Liver (tissue), 3 donors: ENCODE data around the gene GTF2E1.

Experiments
- ATF3 ChIP-seq: IDR thresholded peaks from 2 replicates; pipeline ENCODE4 v1.6.1; 2016; ENCODE audit warnings: antibody characterized with exemption
- EGR1 ChIP-seq, 2 donors: IDR thresholded peaks; 2 replicates each; pipeline ENCODE4 v1.6.1; 2016 to 2018; ENCODE audit warnings: antibody characterized with exemption in 2 of 2, low read depth in 2 of 2
- FOXA1 ChIP-seq: IDR thresholded peaks from 2 replicates; pipeline ENCODE4 v1.6.1; 2016; ENCODE audit warnings: antibody characterized with exemption
- GABPA ChIP-seq, 2 donors: IDR thresholded peaks in 1 of 2; conservative IDR thresholded peaks in 1 of 2; 2 replicates each; pipeline ENCODE4 v1.6.1; 2016; ENCODE audit warnings: antibody characterized with exemption in 2 of 2, mild to moderate bottlenecking in 1 of 2, moderate library complexity in 1 of 2
- HNF4G ChIP-seq: IDR thresholded peaks from 2 replicates; pipeline ENCODE4 v1.6.1; 2016; ENCODE audit warnings: antibody characterized with exemption
- SP1 ChIP-seq: IDR thresholded peaks from 2 replicates; pipeline ENCODE4 v1.6.1; 2018; ENCODE audit warnings: antibody characterized with exemption, mild to moderate bottlenecking
- TAF1 ChIP-seq: conservative IDR thresholded peaks from 2 replicates; pipeline ENCODE4 v1.6.1; 2016; ENCODE audit warnings: antibody characterized with exemption, mild to moderate bottlenecking
- YY1 ChIP-seq: IDR thresholded peaks from 2 replicates; pipeline ENCODE4 v1.6.1; 2016; ENCODE audit warnings: antibody characterized with exemption, mild to moderate bottlenecking
- ZBTB33 ChIP-seq: IDR thresholded peaks from 2 replicates; pipeline ENCODE4 v1.6.1; 2016; ENCODE audit warnings: antibody characterized with exemption
- TF ChIP-seq, protein P1 (sequence below): fragments of 150-350 bp; IDR thresholded peaks from 2 replicates; pipeline ENCODE4 v1.5.1; 2017; ENCODE audit warnings: improper control_type of control experiment, low read depth, low read length; ENCODE audit not compliant: missing input control
- TF ChIP-seq, protein P2 (sequence below): IDR thresholded peaks from 2 replicates; pipeline ENCODE4 v1.6.1; 2016; ENCODE audit warnings: antibody characterized with exemption, mild to moderate bottlenecking
- TF ChIP-seq, protein P3 (sequence below): IDR thresholded peaks from 2 replicates; pipeline ENCODE4 v1.6.1; 2016; ENCODE audit warnings: antibody characterized with exemption
- donor health status: healthy.
- donor health status: healthy.

GRCh38 chr3:120767106-120767505, 24.6 kb downstream of the GTF2E1 start:
- TF ChIP-seq, protein P1, sequence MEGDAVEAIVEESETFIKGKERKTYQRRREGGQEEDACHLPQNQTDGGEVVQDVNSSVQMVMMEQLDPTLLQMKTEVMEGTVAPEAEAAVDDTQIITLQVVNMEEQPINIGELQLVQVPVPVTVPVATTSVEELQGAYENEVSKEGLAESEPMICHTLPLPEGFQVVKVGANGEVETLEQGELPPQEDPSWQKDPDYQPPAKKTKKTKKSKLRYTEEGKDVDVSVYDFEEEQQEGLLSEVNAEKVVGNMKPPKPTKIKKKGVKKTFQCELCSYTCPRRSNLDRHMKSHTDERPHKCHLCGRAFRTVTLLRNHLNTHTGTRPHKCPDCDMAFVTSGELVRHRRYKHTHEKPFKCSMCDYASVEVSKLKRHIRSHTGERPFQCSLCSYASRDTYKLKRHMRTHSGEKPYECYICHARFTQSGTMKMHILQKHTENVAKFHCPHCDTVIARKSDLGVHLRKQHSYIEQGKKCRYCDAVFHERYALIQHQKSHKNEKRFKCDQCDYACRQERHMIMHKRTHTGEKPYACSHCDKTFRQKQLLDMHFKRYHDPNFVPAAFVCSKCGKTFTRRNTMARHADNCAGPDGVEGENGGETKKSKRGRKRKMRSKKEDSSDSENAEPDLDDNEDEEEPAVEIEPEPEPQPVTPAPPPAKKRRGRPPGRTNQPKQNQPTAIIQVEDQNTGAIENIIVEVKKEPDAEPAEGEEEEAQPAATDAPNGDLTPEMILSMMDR = no peak
- no peak for TF ChIP-seq FOXA1
- no peak for TF ChIP-seq YY1
- no peak for TF ChIP-seq GABPA (IDR thresholded peaks at IDR 0.05 in 1 of 2, conservative IDR thresholded peaks at IDR 0.05 in 1 of 2)
- TF ChIP-seq EGR1 (IDR thresholded peaks at IDR 0.05; ENCODE audit: low read depth in 2 of 2) = no peak
- TF ChIP-seq, protein P2, sequence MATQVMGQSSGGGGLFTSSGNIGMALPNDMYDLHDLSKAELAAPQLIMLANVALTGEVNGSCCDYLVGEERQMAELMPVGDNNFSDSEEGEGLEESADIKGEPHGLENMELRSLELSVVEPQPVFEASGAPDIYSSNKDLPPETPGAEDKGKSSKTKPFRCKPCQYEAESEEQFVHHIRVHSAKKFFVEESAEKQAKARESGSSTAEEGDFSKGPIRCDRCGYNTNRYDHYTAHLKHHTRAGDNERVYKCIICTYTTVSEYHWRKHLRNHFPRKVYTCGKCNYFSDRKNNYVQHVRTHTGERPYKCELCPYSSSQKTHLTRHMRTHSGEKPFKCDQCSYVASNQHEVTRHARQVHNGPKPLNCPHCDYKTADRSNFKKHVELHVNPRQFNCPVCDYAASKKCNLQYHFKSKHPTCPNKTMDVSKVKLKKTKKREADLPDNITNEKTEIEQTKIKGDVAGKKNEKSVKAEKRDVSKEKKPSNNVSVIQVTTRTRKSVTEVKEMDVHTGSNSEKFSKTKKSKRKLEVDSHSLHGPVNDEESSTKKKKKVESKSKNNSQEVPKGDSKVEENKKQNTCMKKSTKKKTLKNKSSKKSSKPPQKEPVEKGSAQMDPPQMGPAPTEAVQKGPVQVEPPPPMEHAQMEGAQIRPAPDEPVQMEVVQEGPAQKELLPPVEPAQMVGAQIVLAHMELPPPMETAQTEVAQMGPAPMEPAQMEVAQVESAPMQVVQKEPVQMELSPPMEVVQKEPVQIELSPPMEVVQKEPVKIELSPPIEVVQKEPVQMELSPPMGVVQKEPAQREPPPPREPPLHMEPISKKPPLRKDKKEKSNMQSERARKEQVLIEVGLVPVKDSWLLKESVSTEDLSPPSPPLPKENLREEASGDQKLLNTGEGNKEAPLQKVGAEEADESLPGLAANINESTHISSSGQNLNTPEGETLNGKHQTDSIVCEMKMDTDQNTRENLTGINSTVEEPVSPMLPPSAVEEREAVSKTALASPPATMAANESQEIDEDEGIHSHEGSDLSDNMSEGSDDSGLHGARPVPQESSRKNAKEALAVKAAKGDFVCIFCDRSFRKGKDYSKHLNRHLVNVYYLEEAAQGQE = no peak
- TF ChIP-seq, protein P3, sequence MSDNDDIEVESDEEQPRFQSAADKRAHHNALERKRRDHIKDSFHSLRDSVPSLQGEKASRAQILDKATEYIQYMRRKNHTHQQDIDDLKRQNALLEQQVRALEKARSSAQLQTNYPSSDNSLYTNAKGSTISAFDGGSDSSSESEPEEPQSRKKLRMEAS = no peak
- no peak for TF ChIP-seq SP1
- no peak for TF ChIP-seq TAF1
- TF ChIP-seq ATF3 = no peak
- TF ChIP-seq HNF4G = no peak
- no peak for TF ChIP-seq ZBTB33
